Activated CD4-positive, alpha-beta T cell treated with anti-CD3 and anti-CD28 coated beads, Interleukin-2, amount 50 U/mL, for 1 hour (primary cell): ENCODE data around the gene CIDEC.
"Not testable (repeated sequence)": the region's sequence is repeated elsewhere in the genome, so short reads cannot be mapped to it uniquely, and the experiment has no call there.

Source experiments
- DNase-seq: peaks from one replicate; pipeline ENCODE4 v3.0.0-alpha.2; 2020

The CIDEC gene

GRCh38 chr3:9875448-9875847 is 4.6 kb downstream of the CIDEC start:
- DNase-seq, result no peak

- DNase-seq, result not testable (repeated sequence)
These were observed 8.0 kb downstream of the CIDEC start for GRCh38 chr3:9872067-9872466.

GRCh38 chr3:9870978-9871377 is 9.1 kb downstream of the CIDEC start:
- no peak for DNase-seq

GRCh38 chr3:9869955-9870354 is 10.1 kb downstream of the CIDEC start:
- no peak for DNase-seq

- DNase-seq, result no peak
These were observed 12.9 kb downstream of the CIDEC start for GRCh38 chr3:9867106-9867505.

GRCh38 chr3:9866639-9867038 is 13.4 kb downstream of the CIDEC start:
- DNase-seq, result no peak

GRCh38 chr3:9865125-9865637 is 14.9 kb downstream of the CIDEC start:
- DNase-seq, result not testable (repeated sequence)

GRCh38 chr3:9864200-9864927 is 15.7 kb downstream of the CIDEC start:
- DNase-seq, result no peak

- DNase-seq, result no peak
These were observed 16.8 kb downstream of the CIDEC start for GRCh38 chr3:9863058-9863772.

- peak; percentile 22 for DNase-seq
These were observed 17.5 kb downstream of the CIDEC start for GRCh38 chr3:9862391-9863057.

GRCh38 chr3:9861626-9862130 is 18.4 kb downstream of the CIDEC start:
- DNase-seq, result no peak

GRCh38 chr3:9861201-9861600 is 18.9 kb downstream of the CIDEC start:
- no peak for DNase-seq

- DNase-seq, result no peak
These were observed 20.5 kb downstream of the CIDEC start for GRCh38 chr3:9859530-9860025.

- DNase-seq, result no peak
These were observed 24.5 kb downstream of the CIDEC start for GRCh38 chr3:9855594-9855993.

- DNase-seq, result not testable (repeated sequence)
These were observed 25.6 kb downstream of the CIDEC start for GRCh38 chr3:9854291-9854940.

GRCh38 chr3:9852528-9852927 is 27.5 kb downstream of the CIDEC start:
- DNase-seq, result no peak

GRCh38 chr3:9851926-9852325 is 28.1 kb downstream of the CIDEC start:
- not testable (repeated sequence) for DNase-seq

GRCh38 chr3:9851383-9851782 is 28.7 kb downstream of the CIDEC start:
- DNase-seq, result not testable (repeated sequence)

GRCh38 chr3:9848860-9849259 is 31.2 kb downstream of the CIDEC start:
- not testable (repeated sequence) for DNase-seq

GRCh38 chr3:9847870-9848269 is 32.2 kb downstream of the CIDEC start:
- not testable (repeated sequence) for DNase-seq

GRCh38 chr3:9846931-9847488 is 33.0 kb downstream of the CIDEC start:
- DNase-seq, result no peak

GRCh38 chr3:9846231-9846630 is 33.8 kb downstream of the CIDEC start:
- DNase-seq, result no peak
